HepG2 (cell line): Measurements from ENCODE around the gene VEZT. TPM values are rescaled to one million over a fixed set of nuclear protein-coding genes. Genes with fewer than 3 reads are reported as not detected.

Source experiments
- ATAC-seq: fragments of 200-7000 bp; cut with Tn5 transposase; 3 replicates; pipeline ENCODE4 v1.9.1; 2020; ENCODE audit warnings: mild to moderate bottlenecking, moderate library complexity
- BruUV-seq: library from RNA; stranded (reverse); fragments of 400-500 nt; replicated peaks from 2 replicates; lab custom pipeline; 2021; lab: Mats Ljungman, UMichigan
- CTCF ChIA-PET: fragments of 300-600 bp; formaldehyde crosslinking; extraction: SDS; loops from one replicate; lab custom pipeline; 2021; ENCODE audit warnings: low total read pairs, inconsistent platforms, low intra/inter-chr PET ratio; lab: Yijun Ruan, JAX
- POLR2A ChIA-PET: fragments of 350-600 bp; sonication (Branson Sonifier 250); formaldehyde crosslinking; loops from one replicate; lab custom pipeline; 2020; ENCODE audit warnings: antibody characterized with exemption, inconsistent platforms; lab: Yijun Ruan, JAX
- DNase-seq: peaks from one replicate; pipeline ENCODE4 v3.0.0-alpha.2; 2015; ENCODE audit warnings: low spot score
- FAIRE-seq: peaks from 3 replicates; lab custom pipeline; 2011; peaks lifted over from hg19 to GRCh38; lab: Jason Lieb, UNC
- H2AFZ ChIP-seq: one replicate; pipeline ENCODE4 v1.6.1; 2011; ENCODE audit warnings: low read length, inconsistent platforms
- H3K27ac ChIP-seq: fragments of 300-600 bp; 3 replicates; pipeline ENCODE4 v1.8.0; 2011; ENCODE audit warnings: mixed run types, mild to moderate bottlenecking, mixed read lengths, low read length, inconsistent platforms; ENCODE audit not compliant: insufficient read depth; ENCODE audit errors: extremely low read length
- H3K27me3 ChIP-seq, 2 experiments: fragments of 200-600 bp in 1 of 2; 2 replicates in 1 of 2; 3 replicates in 1 of 2; pipeline versions ENCODE4 v1.6.0 to v1.8.0; 2011; ENCODE audit warnings: low read length in 2 of 2, mild to moderate bottlenecking in 2 of 2, moderate library complexity in 2 of 2, inconsistent platforms in 1 of 2; ENCODE audit not compliant: insufficient read depth in 2 of 2, control insufficient read depth in 1 of 2
- H3K36me3 ChIP-seq, 2 experiments: fragments of 200-600 bp in 1 of 2; replicated peaks in 1 of 2; 2 replicates in 1 of 2; 3 replicates in 1 of 2; pipeline versions ENCODE4 v1.5.1 to v1.8.0; 2011; ENCODE audit warnings: low read length in 2 of 2, inconsistent platforms in 1 of 2; ENCODE audit not compliant: insufficient read depth in 2 of 2, control insufficient read depth in 1 of 2
- H3K4me1 ChIP-seq: 2 replicates; pipeline ENCODE4 v1.5.1; 2012; ENCODE audit warnings: low read length, inconsistent platforms; ENCODE audit not compliant: insufficient read depth
- H3K4me2 ChIP-seq: 2 replicates; pipeline ENCODE4 v1.6.0; 2011; ENCODE audit warnings: low read depth, low read length, inconsistent platforms
- H3K4me3 ChIP-seq, 3 experiments: fragments of 200-600 bp in 1 of 3; sonication (generic), shearing (Covaris generic) in 1 of 3; replicated peaks in 1 of 3; 2 replicates each; pipeline ENCODE4 v1.5.1; 2011 to 2016; ENCODE audit warnings: low read length in 3 of 3, inconsistent platforms in 2 of 3, low read depth in 2 of 3, mild to moderate bottlenecking in 2 of 3, control low read depth in 1 of 3, mixed read lengths in 1 of 3; ENCODE audit not compliant: insufficient read depth in 1 of 3
- H3K79me2 ChIP-seq: one replicate; pipeline ENCODE4 v1.6.1; 2011; ENCODE audit warnings: low read length, inconsistent platforms; ENCODE audit not compliant: insufficient read depth
- H3K9ac ChIP-seq: 2 replicates; pipeline ENCODE4 v1.6.0; 2011; ENCODE audit warnings: mild to moderate bottlenecking, low read depth, low read length, inconsistent platforms; ENCODE audit not compliant: insufficient read depth
- H3K9me3 ChIP-seq: 2 replicates; pipeline ENCODE4 v1.5.1; 2012; ENCODE audit warnings: mild to moderate bottlenecking, low read length
- H4K20me1 ChIP-seq: 2 replicates; pipeline ENCODE4 v1.6.0; 2011; ENCODE audit warnings: inconsistent platforms, mild to moderate bottlenecking, low read length, moderate library complexity; ENCODE audit not compliant: insufficient read depth
- IKZF4 ChIP-seq: sonication (generic); formaldehyde crosslinking; IDR thresholded peaks from 2 replicates; pipeline ENCODE4 v1.5.1; 2020; ENCODE audit warnings: borderline replicate concordance, mild to moderate bottlenecking, low read depth, missing genetic modification reagents; ENCODE audit errors: not compliant biosample characterization
- NCOA5 ChIP-seq: sonication (generic); formaldehyde crosslinking; IDR thresholded peaks from 2 replicates; pipeline ENCODE4 v1.4.0; 2020; ENCODE audit warnings: missing genetic modification reagents
- NFE2 ChIP-seq: sonication (generic); formaldehyde crosslinking; IDR thresholded peaks from 2 replicates; pipeline ENCODE4 v1.4.0; 2020; ENCODE audit warnings: missing genetic modification reagents
- RBFOX2 ChIP-seq: fragments of 200-400 bp; formaldehyde crosslinking; IDR thresholded peaks from 2 replicates; pipeline ENCODE4 v1.6.1; 2017; ENCODE audit warnings: low read depth, mild to moderate bottlenecking, low read length
- SOX6 ChIP-seq, 2 experiments: fragments of 450-650 bp in 1 of 2; sonication (generic) in 1 of 2; formaldehyde crosslinking in 1 of 2; IDR thresholded peaks; 2 replicates each; pipeline versions ENCODE4 v1.4.0 to v1.6.1; 2017 to 2020; ENCODE audit warnings: antibody characterized with exemption in 1 of 2, mild to moderate bottlenecking in 1 of 2, missing genetic modification reagents in 1 of 2
- ZBTB14 ChIP-seq: sonication (generic); formaldehyde crosslinking; IDR thresholded peaks from 2 replicates; pipeline ENCODE4 v1.4.0; 2020; ENCODE audit warnings: missing genetic modification reagents
- ZFP41 ChIP-seq: sonication (generic); formaldehyde crosslinking; IDR thresholded peaks from 2 replicates; pipeline ENCODE4 v1.4.0; 2020; ENCODE audit warnings: mild to moderate bottlenecking, missing genetic modification reagents, borderline replicate concordance
- ZNF737 ChIP-seq: sonication (generic); formaldehyde crosslinking; IDR thresholded peaks from 2 replicates; pipeline ENCODE4 v1.5.0; 2020; ENCODE audit warnings: missing genetic modification reagents, mild to moderate bottlenecking, borderline replicate concordance
- ZNF83 ChIP-seq: sonication (generic); formaldehyde crosslinking; IDR thresholded peaks from 2 replicates; pipeline ENCODE4 v1.4.0; 2020; ENCODE audit warnings: missing genetic modification reagents, mild to moderate bottlenecking, borderline replicate concordance
- ZNF839 ChIP-seq: sonication (generic); formaldehyde crosslinking; IDR thresholded peaks from 2 replicates; pipeline ENCODE4 v1.4.0; 2020; ENCODE audit warnings: missing genetic modification reagents, mild to moderate bottlenecking, borderline replicate concordance
- ZNF879 ChIP-seq: sonication (generic); formaldehyde crosslinking; IDR thresholded peaks from 2 replicates; pipeline ENCODE4 v1.8.1; 2023; ENCODE audit warnings: missing genetic modification reagents
- ZSCAN30 ChIP-seq: sonication (generic); formaldehyde crosslinking; IDR thresholded peaks from 2 replicates; pipeline ENCODE4 v1.5.0; 2020; ENCODE audit warnings: mild to moderate bottlenecking, missing genetic modification reagents
- WGBS: methylation state at CpG from one replicate; pipeline ENCODE4 v1.1.6; 2017; ENCODE audit warnings: low lambda C conversion rate; 5-methylcytosine and 5-hydroxymethylcytosine counted together
- in situ Hi-C: cut with HindIII; loops from 2 replicates; pipeline ENCODE4 v1.10.0; 2017; ENCODE audit warnings: low pct_unique_long_range_greater_than_20kb; ENCODE audit not compliant: extremely low pct_ligation_motif_present
- intact Hi-C: fragments of 100-400 bp; cut with micrococcal nuclease; formaldehyde crosslinking; loops from one replicate; pipeline ENCODE4 v1.10.0; 2022; ENCODE audit not compliant: unreplicated experiment
- polyA plus RNA-seq, 8 experiments: library from polyadenylated mRNA; depleted of rRNA in 3 of 8; stranded (reverse) in 7 of 8; unstranded in 1 of 8; fragments of >200 nt; fragmentation: Illumina TruSeq in 4 of 8; extraction: Trizol in 4 of 8; gene quantifications; 2 replicates each; pipeline versions ENCODE4 v1.2.1 to v1.2.3, GENCODE V29; 2011 to 2016; ENCODE audit warnings: low read depth in 4 of 8, missing spikeins in 1 of 8, mixed read lengths in 1 of 8; ENCODE audit not compliant: insufficient read depth in 1 of 8
- total RNA-seq, 5 experiments: library from RNA; depleted of rRNA; stranded (reverse); fragments of >200 nt; fragmentation: Illumina TruSeq; extraction: Trizol; gene quantifications; 2 replicates each; pipeline ENCODE4 v1.2.3, GENCODE V29; 2016; ENCODE audit warnings: low read depth in 1 of 5
- TF ChIP-seq, protein P1 (sequence below): sonication (generic); formaldehyde crosslinking; conservative IDR thresholded peaks from 2 replicates; pipeline ENCODE4 v1.8.0; 2022; ENCODE audit warnings: low read depth, missing genetic modification reagents
- TF ChIP-seq, protein P2 (sequence below): sonication (generic); formaldehyde crosslinking; IDR thresholded peaks from 2 replicates; pipeline ENCODE4 v1.4.0; 2020; ENCODE audit warnings: missing genetic modification reagents
- TF ChIP-seq, protein P3 (sequence below): sonication (generic); formaldehyde crosslinking; IDR thresholded peaks from 2 replicates; pipeline ENCODE4 v1.8.0; 2022; ENCODE audit warnings: mild to moderate bottlenecking, missing genetic modification reagents, moderate library complexity
- TF ChIP-seq, protein P4 (sequence below): sonication (generic); formaldehyde crosslinking; conservative IDR thresholded peaks from 2 replicates; pipeline ENCODE4 v1.4.0; 2020; ENCODE audit warnings: missing genetic modification reagents
- TF ChIP-seq, protein P5 (sequence below): sonication (generic); formaldehyde crosslinking; IDR thresholded peaks from 2 replicates; pipeline ENCODE4 v1.5.1; 2020; ENCODE audit warnings: mild to moderate bottlenecking, missing genetic modification reagents, moderate library complexity

VEZT gene
- total and polyA plus RNA-seq, 2 of the 13 experiments (the other 11 are each of a cell fraction or from before 2014, with no cell fraction given), result 35.5 to 51.6 TPM

DNA sequence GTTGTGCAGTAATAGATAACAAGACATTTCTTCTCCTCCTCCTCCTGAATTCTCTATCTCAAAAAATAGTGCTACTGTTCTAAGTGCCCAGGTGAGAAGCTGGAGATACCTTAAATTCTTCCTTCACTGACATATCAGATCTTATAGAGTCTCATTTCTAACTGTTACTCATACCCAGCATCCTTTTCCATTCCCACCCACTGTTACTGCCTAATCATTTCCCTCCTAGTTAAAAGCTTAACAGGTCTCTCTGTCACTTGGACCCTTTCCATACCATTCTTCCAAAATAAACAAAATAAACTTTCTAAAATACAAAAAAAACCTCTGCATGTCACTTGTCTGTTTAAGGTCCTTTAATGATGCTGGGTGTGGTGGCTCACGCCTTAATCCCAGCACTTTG, 124.4 kb downstream of the VEZT start:
- Histone ChIP-seq H3K9me3 (no peaks in the 10 kb centered on the region), H3K27ac (no peak overlapping the region), H4K20me1 (no peaks in the 10 kb centered on the region), H3K9ac (no peak overlapping the region), H3K79me2 (no peaks in the 10 kb centered on the region), H3K4me2 (no peak overlapping the region), H3K36me3 (no peaks in the 10 kb centered on the region), H3K4me1 (peaks cover 36% of the 10 kb centered on the region), H3K4me3 (no peak overlapping the region), H2AFZ (no peak overlapping the region), H3K27me3 (no peaks in the 10 kb centered on the region)
- CTCF ChIA-PET, result no interaction called here
- DNase-seq, result no peak
- no peak for ATAC-seq
- POLR2A ChIA-PET, result no interaction called here
- WGBS, result 96% methylated on average over 1 of the region's 1 CpG
- intact Hi-C loops (loop anchor here (5.0 kb wide), 1 partner anchor 475 kb away; no protein-coding TSS in a partner anchor), in situ Hi-C loops (no loop called here)
- no TSS peak for BruUV-seq
- FAIRE-seq, result no peak
- TF ChIP-seq ZBTB14 (CRISPR knock-in tag) (no peak), NCOA5 (CRISPR knock-in tag) (no peak), RBFOX2 (no peak), SOX6 (IDR thresholded peaks at IDR 0.05) (no peak), SOX6 (CRISPR knock-in tag; IDR thresholded peaks at IDR 0.05) (no peak), ZSCAN30 (CRISPR knock-in tag) (no peak), NFE2 (CRISPR knock-in tag) (no peak), IKZF4 (no peak), ZNF737 (CRISPR knock-in tag) (no peak), ZFP41 (no peak), ZNF879 (CRISPR knock-in tag) (no peak), ZNF83 (CRISPR knock-in tag) (no peak), ZNF839 (CRISPR knock-in tag) (no peak)
- TF ChIP-seq, protein P1, sequence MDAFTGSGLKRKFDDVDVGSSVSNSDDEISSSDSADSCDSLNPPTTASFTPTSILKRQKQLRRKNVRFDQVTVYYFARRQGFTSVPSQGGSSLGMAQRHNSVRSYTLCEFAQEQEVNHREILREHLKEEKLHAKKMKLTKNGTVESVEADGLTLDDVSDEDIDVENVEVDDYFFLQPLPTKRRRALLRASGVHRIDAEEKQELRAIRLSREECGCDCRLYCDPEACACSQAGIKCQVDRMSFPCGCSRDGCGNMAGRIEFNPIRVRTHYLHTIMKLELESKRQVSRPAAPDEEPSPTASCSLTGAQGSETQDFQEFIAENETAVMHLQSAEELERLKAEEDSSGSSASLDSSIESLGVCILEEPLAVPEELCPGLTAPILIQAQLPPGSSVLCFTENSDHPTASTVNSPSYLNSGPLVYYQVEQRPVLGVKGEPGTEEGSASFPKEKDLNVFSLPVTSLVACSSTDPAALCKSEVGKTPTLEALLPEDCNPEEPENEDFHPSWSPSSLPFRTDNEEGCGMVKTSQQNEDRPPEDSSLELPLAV (CRISPR knock-in tag), result no peak
- TF ChIP-seq, protein P2, sequence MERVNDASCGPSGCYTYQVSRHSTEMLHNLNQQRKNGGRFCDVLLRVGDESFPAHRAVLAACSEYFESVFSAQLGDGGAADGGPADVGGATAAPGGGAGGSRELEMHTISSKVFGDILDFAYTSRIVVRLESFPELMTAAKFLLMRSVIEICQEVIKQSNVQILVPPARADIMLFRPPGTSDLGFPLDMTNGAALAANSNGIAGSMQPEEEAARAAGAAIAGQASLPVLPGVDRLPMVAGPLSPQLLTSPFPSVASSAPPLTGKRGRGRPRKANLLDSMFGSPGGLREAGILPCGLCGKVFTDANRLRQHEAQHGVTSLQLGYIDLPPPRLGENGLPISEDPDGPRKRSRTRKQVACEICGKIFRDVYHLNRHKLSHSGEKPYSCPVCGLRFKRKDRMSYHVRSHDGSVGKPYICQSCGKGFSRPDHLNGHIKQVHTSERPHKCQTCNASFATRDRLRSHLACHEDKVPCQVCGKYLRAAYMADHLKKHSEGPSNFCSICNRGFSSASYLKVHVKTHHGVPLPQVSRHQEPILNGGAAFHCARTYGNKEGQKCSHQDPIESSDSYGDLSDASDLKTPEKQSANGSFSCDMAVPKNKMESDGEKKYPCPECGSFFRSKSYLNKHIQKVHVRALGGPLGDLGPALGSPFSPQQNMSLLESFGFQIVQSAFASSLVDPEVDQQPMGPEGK (CRISPR knock-in tag), result no peak
- TF ChIP-seq, protein P3, sequence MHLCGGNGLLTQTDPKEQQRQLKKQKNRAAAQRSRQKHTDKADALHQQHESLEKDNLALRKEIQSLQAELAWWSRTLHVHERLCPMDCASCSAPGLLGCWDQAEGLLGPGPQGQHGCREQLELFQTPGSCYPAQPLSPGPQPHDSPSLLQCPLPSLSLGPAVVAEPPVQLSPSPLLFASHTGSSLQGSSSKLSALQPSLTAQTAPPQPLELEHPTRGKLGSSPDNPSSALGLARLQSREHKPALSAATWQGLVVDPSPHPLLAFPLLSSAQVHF (CRISPR knock-in tag), result no peak
- TF ChIP-seq, protein P4, sequence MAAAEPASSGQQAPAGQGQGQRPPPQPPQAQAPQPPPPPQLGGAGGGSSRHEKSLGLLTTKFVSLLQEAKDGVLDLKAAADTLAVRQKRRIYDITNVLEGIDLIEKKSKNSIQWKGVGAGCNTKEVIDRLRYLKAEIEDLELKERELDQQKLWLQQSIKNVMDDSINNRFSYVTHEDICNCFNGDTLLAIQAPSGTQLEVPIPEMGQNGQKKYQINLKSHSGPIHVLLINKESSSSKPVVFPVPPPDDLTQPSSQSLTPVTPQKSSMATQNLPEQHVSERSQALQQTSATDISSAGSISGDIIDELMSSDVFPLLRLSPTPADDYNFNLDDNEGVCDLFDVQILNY (CRISPR knock-in tag), result no peak
- TF ChIP-seq, protein P5, sequence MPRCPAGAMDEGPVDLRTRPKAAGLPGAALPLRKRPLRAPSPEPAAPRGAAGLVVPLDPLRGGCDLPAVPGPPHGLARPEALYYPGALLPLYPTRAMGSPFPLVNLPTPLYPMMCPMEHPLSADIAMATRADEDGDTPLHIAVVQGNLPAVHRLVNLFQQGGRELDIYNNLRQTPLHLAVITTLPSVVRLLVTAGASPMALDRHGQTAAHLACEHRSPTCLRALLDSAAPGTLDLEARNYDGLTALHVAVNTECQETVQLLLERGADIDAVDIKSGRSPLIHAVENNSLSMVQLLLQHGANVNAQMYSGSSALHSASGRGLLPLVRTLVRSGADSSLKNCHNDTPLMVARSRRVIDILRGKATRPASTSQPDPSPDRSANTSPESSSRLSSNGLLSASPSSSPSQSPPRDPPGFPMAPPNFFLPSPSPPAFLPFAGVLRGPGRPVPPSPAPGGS (CRISPR knock-in tag), result no peak
